Measurements from ENCODE around the gene MRO.
A peak's percentile ranks its signal among the peaks of the same experiment; 100 is the strongest.
"Not testable (repeated sequence)": the region's sequence is repeated elsewhere in the genome, so short reads cannot be mapped to it uniquely, and the experiment has no call there.

The MRO gene

GRCh38 chr18:50819728-50820378, at the start of gene MRO:
TSS of gene MRO (minus strand) at chr18:50820016. CDS start at chr18:50809400, 10,616 bp downstream.
- DNase-seq: peak; percentile 79

GRCh38 chr18:50869150-50869549, 49.3 kb upstream of the MRO start:
- no peak for DNase-seq

GRCh38 chr18:50866765-50867164, 46.9 kb upstream of the MRO start:
- DNase-seq: no peak

GRCh38 chr18:50863840-50864375, 44.1 kb upstream of the MRO start:
- no peak for DNase-seq

GRCh38 chr18:50862401-50862800, 42.6 kb upstream of the MRO start:
- DNase-seq: no peak

- DNase-seq: no peak
Observed at GRCh38 chr18:50861617-50862016, 41.8 kb upstream of the MRO start.

GRCh38 chr18:50859793-50860555, 40.2 kb upstream of the MRO start:
- no peak for DNase-seq

- no peak for DNase-seq
Observed at GRCh38 chr18:50857694-50858093, 37.9 kb upstream of the MRO start.

- not testable (repeated sequence) for DNase-seq
Observed at GRCh38 chr18:50857166-50857565, 37.4 kb upstream of the MRO start.

- no peak for DNase-seq
Observed at GRCh38 chr18:50855976-50856757, 36.4 kb upstream of the MRO start.

GRCh38 chr18:50853863-50854271, 34.1 kb upstream of the MRO start:
- DNase-seq: no peak

GRCh38 chr18:50850307-50851065, 30.7 kb upstream of the MRO start:
- DNase-seq: no peak

- DNase-seq: no peak
Observed at GRCh38 chr18:50849419-50849821, 29.6 kb upstream of the MRO start.

GRCh38 chr18:50848991-50849390, 29.2 kb upstream of the MRO start:
- no peak for DNase-seq

GRCh38 chr18:50848061-50848551, 28.3 kb upstream of the MRO start:
- DNase-seq: no peak

GRCh38 chr18:50847192-50847591, 27.4 kb upstream of the MRO start:
- DNase-seq: no peak

GRCh38 chr18:50844960-50845359, 25.1 kb upstream of the MRO start:
- no peak for DNase-seq

GRCh38 chr18:50844554-50844953, 24.7 kb upstream of the MRO start:
- no peak for DNase-seq

- DNase-seq: no peak
Observed at GRCh38 chr18:50842846-50843245, 23.0 kb upstream of the MRO start.

GRCh38 chr18:50839996-50840395, 20.2 kb upstream of the MRO start:
- DNase-seq: no peak

- no peak for DNase-seq
Observed at GRCh38 chr18:50839341-50839740, 19.5 kb upstream of the MRO start.

- no peak for DNase-seq
Observed at GRCh38 chr18:50836521-50836957, 16.7 kb upstream of the MRO start.
